Measurements from ENCODE around the gene RHCG. TPM values are rescaled to one million over a fixed set of nuclear protein-coding genes. Genes with fewer than 3 reads are reported as not detected.

RHCG gene
- total and polyA plus RNA-seq, 4 donors = 0.17 to 0.37 (median 0.25) TPM; not detected in 1

GRCh38 chr15:89492111-89492641, 4.2 kb downstream of the RHCG start:
- Histone ChIP-seq H3K27ac (ENCODE audit: low read depth in 1 of 2, low read length in 1 of 2) (no peak overlapping the region), H3K9ac (ENCODE audit: insufficient read depth in 1 of 2, low read length in 2 of 2) (no peak overlapping the region), H3K36me3 (ENCODE audit: control insufficient read depth in 4 of 4, insufficient read depth in 4 of 4, low read length in 4 of 4) (no peaks in the 10 kb centered on the region), H3K4me3 (no peak overlapping the region), H3K4me1 (ENCODE audit: control insufficient read depth in 5 of 5, insufficient read depth in 5 of 5, low read length in 5 of 5) (peaks cover 0 to 13% (median 0%) of the 10 kb centered on the region in 5 donors), H3K9me3 (ENCODE audit: control insufficient read depth in 4 of 4, insufficient read depth in 3 of 4, low read length in 3 of 4) (no peaks in the 10 kb centered on the region), H3K27me3 (ENCODE audit: control insufficient read depth in 3 of 3, insufficient read depth in 3 of 3, low read length in 2 of 3) (peaks cover 0 to 27% (median 12%) of the 10 kb centered on the region in 3 donors)
- DNase-seq (no peak), ATAC-seq (ENCODE audit: insufficient read depth, low FRiP score) (no peak)
- no peak for TF ChIP-seq CTCF (IDR thresholded peaks at IDR 0.05; ENCODE audit: control extremely low read depth, extremely low read depth)
- WGBS, 2 donors = 32 to 36% methylated on average over 5 of the region's 5 CpGs

GRCh38 chr15:89490814-89491315, 5.5 kb downstream of the RHCG start:
- ATAC-seq (ENCODE audit: insufficient read depth, low FRiP score) (no peak), DNase-seq (no peak)
- Histone ChIP-seq H3K4me1 (ENCODE audit: control insufficient read depth in 5 of 5, insufficient read depth in 5 of 5, low read length in 5 of 5) (peaks cover 0 to 5% (median 0%) of the 10 kb centered on the region in 5 donors), H3K9ac (ENCODE audit: insufficient read depth in 1 of 2, low read length in 2 of 2) (no peak overlapping the region), H3K4me3 (no peak overlapping the region), H3K27ac (ENCODE audit: low read depth in 1 of 2, low read length in 1 of 2) (no peak overlapping the region), H3K9me3 (ENCODE audit: control insufficient read depth in 4 of 4, insufficient read depth in 3 of 4, low read length in 3 of 4) (peaks cover 0 to 2% (median 0%) of the 10 kb centered on the region in 4 donors), H3K27me3 (ENCODE audit: control insufficient read depth in 3 of 3, insufficient read depth in 3 of 3, low read length in 2 of 3) (peaks cover 0 to 31% (median 12%) of the 10 kb centered on the region in 3 donors), H3K36me3 (ENCODE audit: control insufficient read depth in 4 of 4, insufficient read depth in 4 of 4, low read length in 4 of 4) (no peaks in the 10 kb centered on the region)
- TF ChIP-seq CTCF (IDR thresholded peaks at IDR 0.05; ENCODE audit: control extremely low read depth, extremely low read depth) = no peak
- 56 to 73% methylated on average over 8 of the region's 8 CpGs for WGBS, 2 donors

GRCh38 chr15:89490081-89490813, 6.1 kb downstream of the RHCG start:
- H3K27ac ChIP-seq (ENCODE audit: low read depth in 1 of 2, low read length in 1 of 2) = no peak overlapping the region
- H3K9me3 ChIP-seq (ENCODE audit: control insufficient read depth in 4 of 4, insufficient read depth in 3 of 4, low read length in 3 of 4) = peaks cover 0 to 2% (median 0%) of the 10 kb centered on the region in 4 donors
- H3K9ac ChIP-seq (ENCODE audit: insufficient read depth in 1 of 2, low read length in 2 of 2) = no peak overlapping the region
- DNase-seq = no peak
- H3K27me3 ChIP-seq (ENCODE audit: control insufficient read depth in 3 of 3, insufficient read depth in 3 of 3, low read length in 2 of 3) = peaks cover 0 to 28% (median 8%) of the 10 kb centered on the region in 3 donors
- no peak overlapping the region for H3K4me3 ChIP-seq
- H3K36me3 ChIP-seq (ENCODE audit: control insufficient read depth in 4 of 4, insufficient read depth in 4 of 4, low read length in 4 of 4) = no peaks in the 10 kb centered on the region
- ATAC-seq (ENCODE audit: insufficient read depth, low FRiP score) = no peak
- no peak for TF ChIP-seq CTCF (IDR thresholded peaks at IDR 0.05; ENCODE audit: control extremely low read depth, extremely low read depth)
- H3K4me1 ChIP-seq (ENCODE audit: control insufficient read depth in 5 of 5, insufficient read depth in 5 of 5, low read length in 5 of 5) = peaks cover 0 to 5% (median 0%) of the 10 kb centered on the region in 5 donors
- 63 to 73% methylated on average over 10 of the region's 10 CpGs for whole genome bisulfite sequencing, 2 donors

Measured in lung (tissue), 12 donors.